Ramos (cell line): ENCODE results near the gene ABRACL.

Experiments
- in situ Hi-C: fragments of 300-500 bp; cut with MboI; formaldehyde crosslinking; loops from one replicate; pipeline ENCODE4 v1.14.3; 2022; ENCODE audit warnings: low sequenced_read_pairs; ENCODE audit not compliant: unreplicated experiment

ABRACL gene

GRCh38 chr6:139050770-139051313 is 22.3 kb downstream of the ABRACL start:
- in situ Hi-C loops: no loop called here

GRCh38 chr6:139051396-139052060 is 23.0 kb downstream of the ABRACL start:
- in situ Hi-C loops: no loop called here

- in situ Hi-C loops: no loop called here
Observed at GRCh38 chr6:139053382-139053781, 24.8 kb downstream of the ABRACL start.

GRCh38 chr6:139054001-139054400 is 25.5 kb downstream of the ABRACL start:
- in situ Hi-C loops: no loop called here

GRCh38 chr6:139055709-139056108 is 27.2 kb downstream of the ABRACL start:
- in situ Hi-C loops: no loop called here

GRCh38 chr6:139058029-139058428 is 29.5 kb downstream of the ABRACL start:
- in situ Hi-C loops: no loop called here

- in situ Hi-C loops: no loop called here
Observed at GRCh38 chr6:139060332-139060731, 31.8 kb downstream of the ABRACL start.

GRCh38 chr6:139062932-139063646 is 34.5 kb downstream of the ABRACL start:
- in situ Hi-C loops: no loop called here

GRCh38 chr6:139064981-139065665 is 36.6 kb downstream of the ABRACL start:
- in situ Hi-C loops: no loop called here

- in situ Hi-C loops: no loop called here
Observed at GRCh38 chr6:139066080-139066479, 37.5 kb downstream of the ABRACL start.

- in situ Hi-C loops: no loop called here
Observed at GRCh38 chr6:139068846-139069245, 40.3 kb downstream of the ABRACL start.

- in situ Hi-C loops: no loop called here
Observed at GRCh38 chr6:139073118-139073517, 44.6 kb downstream of the ABRACL start.

- in situ Hi-C loops: no loop called here
Observed at GRCh38 chr6:139079018-139079417, 50.5 kb downstream of the ABRACL start.

- in situ Hi-C loops: no loop called here
Observed at GRCh38 chr6:139080255-139080920, 51.8 kb downstream of the ABRACL start.

- in situ Hi-C loops: no loop called here
Observed at GRCh38 chr6:139081471-139081870, 52.9 kb downstream of the ABRACL start.

- in situ Hi-C loops: no loop called here
Observed at GRCh38 chr6:139082370-139082769, 53.8 kb downstream of the ABRACL start.

GRCh38 chr6:139091826-139092225 is 63.3 kb downstream of the ABRACL start:
- in situ Hi-C loops: no loop called here
